Rectal smooth muscle tissue (tissue), 1 donor: ENCODE data around the gene ARHGEF26.
A peak's percentile ranks its signal among the peaks of the same experiment; 100 is the strongest.

Experiments used
- H3K27ac ChIP-seq: one replicate; pipeline ENCODE4 v1.7.0; 2013; ENCODE audit warnings: low read depth, low read length, inconsistent platforms
- H3K27me3 ChIP-seq: one replicate; pipeline ENCODE4 v1.7.0; 2013; ENCODE audit warnings: low read length; ENCODE audit not compliant: control insufficient read depth, insufficient read depth
- H3K36me3 ChIP-seq: one replicate; pipeline ENCODE4 v1.7.0; 2013; ENCODE audit warnings: low read length; ENCODE audit not compliant: control insufficient read depth, insufficient read depth
- H3K4me1 ChIP-seq: one replicate; pipeline ENCODE4 v1.7.0; 2013; ENCODE audit warnings: low read length; ENCODE audit not compliant: control insufficient read depth, insufficient read depth
- H3K4me3 ChIP-seq: one replicate; pipeline ENCODE4 v1.7.0; 2013; ENCODE audit warnings: low read length
- H3K9ac ChIP-seq: one replicate; pipeline ENCODE4 v1.7.0; 2013; ENCODE audit warnings: low read length

Gene ARHGEF26

DNA sequence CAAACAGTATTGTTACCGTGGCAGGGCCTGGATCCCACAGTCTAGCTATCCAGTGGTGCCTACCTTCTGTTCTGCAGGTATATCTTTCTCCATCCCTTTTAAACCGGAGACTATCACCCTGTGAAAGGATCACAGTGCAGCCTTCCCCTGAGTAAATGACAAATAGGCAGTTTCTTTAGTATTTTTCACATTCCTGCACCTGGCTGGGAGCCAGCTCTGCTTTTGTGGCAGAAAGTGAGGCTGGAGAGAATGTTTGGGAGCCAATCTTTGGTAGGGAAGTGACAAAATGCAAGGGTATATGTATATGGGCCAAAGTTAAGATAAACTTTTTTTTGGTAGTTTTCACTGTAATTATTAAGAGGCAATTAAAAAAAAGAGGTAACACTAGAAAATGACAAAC is 54.8 kb downstream of the ARHGEF26 start:
- peak overlapping the region; percentile 43 for H3K27ac ChIP-seq
- peaks cover 21% of the 10 kb centered on the region for H3K4me1 ChIP-seq
- H3K36me3 ChIP-seq: no peaks in the 10 kb centered on the region
- H3K4me3 ChIP-seq: no peak overlapping the region
- no peaks in the 10 kb centered on the region for H3K27me3 ChIP-seq
- no peak overlapping the region for H3K9ac ChIP-seq

DNA sequence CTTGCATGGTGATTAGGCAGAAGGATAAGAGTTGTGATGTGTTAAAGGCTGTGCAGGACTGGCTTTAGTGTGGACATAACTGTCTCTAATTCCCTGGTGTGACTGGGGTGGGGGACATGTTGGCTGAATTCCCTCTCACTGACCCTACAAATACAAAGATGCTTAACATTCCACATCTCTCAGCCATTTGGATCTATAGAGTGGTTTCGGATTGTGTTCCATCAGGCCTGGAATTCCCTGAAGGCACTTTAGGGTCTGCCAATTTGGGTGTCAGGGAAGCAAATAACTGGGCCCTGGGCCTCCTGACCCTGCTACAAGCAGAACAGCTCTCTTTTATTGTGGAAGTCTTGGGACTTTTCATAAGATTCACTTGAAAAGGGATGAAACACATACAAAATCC is 56.2 kb downstream of the ARHGEF26 start:
- Histone ChIP-seq H3K27me3 (no peaks in the 10 kb centered on the region), H3K4me1 (peaks cover 24% of the 10 kb centered on the region), H3K4me3 (no peak overlapping the region), H3K27ac (peak overlapping the region; percentile 10), H3K36me3 (no peaks in the 10 kb centered on the region), H3K9ac (no peak overlapping the region)

DNA sequence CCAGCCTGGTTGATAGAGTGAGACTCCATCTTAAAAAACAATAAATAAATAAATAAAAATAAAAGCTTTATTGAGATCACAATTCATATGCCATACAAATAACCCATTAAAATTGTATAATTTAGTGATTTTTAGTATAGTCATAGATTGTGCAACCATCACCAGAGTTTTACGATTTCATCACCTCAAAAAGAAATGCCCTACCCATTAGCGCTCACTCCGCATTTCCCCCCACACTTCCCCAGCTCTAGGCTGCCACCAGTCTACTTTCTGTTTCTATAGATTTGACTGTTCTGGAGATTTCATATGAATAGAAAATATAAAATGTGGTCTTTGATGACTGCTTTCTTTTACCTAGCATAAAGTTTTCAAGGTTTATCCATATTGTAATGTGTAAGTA is 57.0 kb downstream of the ARHGEF26 start:
- no peak overlapping the region for H3K27ac ChIP-seq
- H3K4me1 ChIP-seq: peaks cover 27% of the 10 kb centered on the region
- no peaks in the 10 kb centered on the region for H3K27me3 ChIP-seq
- H3K4me3 ChIP-seq: no peak overlapping the region
- H3K9ac ChIP-seq: no peak overlapping the region
- H3K36me3 ChIP-seq: no peaks in the 10 kb centered on the region

DNA sequence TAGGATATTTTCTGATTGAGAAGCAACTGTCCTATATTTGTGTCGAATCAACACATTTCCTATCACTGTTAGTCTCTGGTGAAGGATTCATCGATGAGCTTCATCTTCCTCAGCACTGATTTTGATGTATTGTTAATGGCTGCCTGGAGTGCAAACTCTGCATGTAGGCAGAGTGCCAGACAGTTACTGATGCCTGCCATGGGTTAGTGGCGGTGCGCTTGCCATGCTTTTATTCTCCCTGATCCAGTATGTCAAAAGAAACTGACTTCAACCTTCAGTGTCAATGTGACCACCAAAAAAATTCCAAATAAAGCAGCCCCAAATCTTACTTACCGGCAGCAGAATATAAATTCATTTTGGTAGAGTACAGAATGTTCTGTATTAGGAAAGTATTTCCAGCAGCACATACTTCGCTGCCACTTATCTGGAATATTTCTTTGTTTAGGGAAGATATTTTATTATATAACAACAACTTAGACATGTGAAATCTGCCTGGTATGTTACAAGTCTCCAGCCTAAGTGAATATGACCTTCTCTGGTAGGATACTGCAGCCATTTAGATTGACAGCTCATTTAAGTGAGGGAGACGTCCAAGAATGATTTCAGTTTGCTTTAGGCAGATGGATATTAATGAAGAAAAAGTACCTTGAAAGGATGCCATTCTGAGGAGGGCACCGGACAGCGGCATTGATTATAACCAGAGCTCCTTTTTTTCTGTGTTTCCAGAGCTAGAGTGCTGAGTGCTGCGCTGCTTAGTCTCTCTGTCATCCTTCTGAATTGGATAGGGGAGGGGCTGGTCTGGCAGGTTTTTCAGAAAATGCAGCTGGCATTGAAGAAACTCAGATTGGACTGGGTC is 59.9 kb downstream of the ARHGEF26 start:
- Histone ChIP-seq H3K9ac (no peak overlapping the region), H3K4me3 (peak overlapping the region; percentile 24), H3K27ac (peak overlapping the region; percentile 94), H3K36me3 (no peaks in the 10 kb centered on the region), H3K27me3 (no peaks in the 10 kb centered on the region), H3K4me1 (peaks cover 14% of the 10 kb centered on the region)

DNA sequence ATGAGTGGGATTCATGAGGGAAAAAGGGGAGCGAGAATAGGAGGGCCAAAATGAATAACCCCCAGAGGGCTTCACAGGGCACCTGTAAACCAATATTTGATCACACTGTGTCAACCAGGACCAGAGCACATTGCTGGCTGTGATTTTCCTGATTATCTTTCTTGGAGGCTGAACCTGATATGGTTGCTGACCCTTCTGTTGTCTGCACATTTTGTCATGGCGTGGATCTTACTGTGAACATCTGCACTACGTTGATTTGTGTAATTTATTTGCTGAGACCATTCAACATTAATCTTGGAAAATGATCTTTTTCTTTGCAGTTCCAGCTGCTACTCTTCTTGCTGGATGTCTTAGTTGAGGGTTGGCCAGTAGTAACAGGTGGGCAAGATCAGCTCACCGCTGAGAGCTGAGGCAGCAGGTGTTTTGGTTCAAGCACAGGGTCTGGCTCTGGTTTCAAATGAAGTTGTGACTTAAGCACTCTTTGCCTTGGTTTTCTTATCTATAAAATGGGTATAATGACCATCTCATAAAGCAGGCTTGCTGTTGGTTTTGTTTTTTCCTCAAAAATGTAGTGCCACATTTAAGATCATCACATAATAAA is 61.2 kb downstream of the ARHGEF26 start:
- Histone ChIP-seq H3K36me3 (no peaks in the 10 kb centered on the region), H3K27me3 (no peaks in the 10 kb centered on the region), H3K4me1 (peaks cover 14% of the 10 kb centered on the region), H3K9ac (no peak overlapping the region), H3K27ac (peak overlapping the region; percentile 72), H3K4me3 (no peak overlapping the region)

DNA sequence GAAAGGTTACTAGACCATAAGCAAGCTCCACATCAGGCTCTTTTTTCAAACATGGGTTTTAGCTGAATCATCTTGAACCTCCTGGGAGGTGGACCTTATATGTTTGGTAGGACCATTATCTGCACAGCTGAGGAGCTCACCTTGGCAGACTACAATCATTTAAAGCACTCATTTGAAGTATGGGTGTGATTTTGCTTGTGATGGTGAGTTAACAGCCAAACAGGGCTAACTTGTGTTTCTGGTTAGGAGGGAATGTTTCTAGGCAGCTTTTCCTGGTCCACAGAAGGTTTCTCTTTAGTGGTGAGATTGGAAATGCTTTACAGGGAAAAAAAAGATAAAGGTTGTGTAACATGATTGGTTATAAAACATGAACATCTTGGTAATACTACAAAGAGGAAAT is 61.8 kb downstream of the ARHGEF26 start:
- peaks cover 12% of the 10 kb centered on the region for H3K4me1 ChIP-seq
- no peak overlapping the region for H3K9ac ChIP-seq
- H3K4me3 ChIP-seq: no peak overlapping the region
- H3K36me3 ChIP-seq: no peaks in the 10 kb centered on the region
- no peaks in the 10 kb centered on the region for H3K27me3 ChIP-seq
- H3K27ac ChIP-seq: peak overlapping the region; percentile 72

DNA sequence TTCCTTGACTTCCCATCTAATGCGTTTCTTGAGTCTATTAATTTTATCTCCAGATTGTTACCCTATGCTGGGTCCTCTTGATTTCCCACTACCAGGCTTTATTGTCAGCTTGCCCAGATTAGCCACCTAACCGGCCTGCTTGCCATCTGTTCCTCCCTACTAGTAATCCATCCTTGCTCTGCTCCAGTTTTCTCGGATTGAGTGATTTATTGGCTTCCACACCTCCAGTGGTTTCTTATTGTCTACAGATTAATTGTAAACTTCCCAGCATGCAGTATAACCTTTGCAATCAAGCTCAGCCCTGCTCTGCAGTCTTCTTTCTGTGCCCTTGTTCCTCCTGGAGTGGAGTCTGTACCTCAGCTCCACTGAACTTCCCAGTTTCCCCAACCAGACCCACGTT is 63.4 kb downstream of the ARHGEF26 start:
- no peaks in the 10 kb centered on the region for H3K27me3 ChIP-seq
- peaks cover 12% of the 10 kb centered on the region for H3K4me1 ChIP-seq
- no peak overlapping the region for H3K9ac ChIP-seq
- no peaks in the 10 kb centered on the region for H3K36me3 ChIP-seq
- H3K4me3 ChIP-seq: no peak overlapping the region
- H3K27ac ChIP-seq: no peak overlapping the region

DNA sequence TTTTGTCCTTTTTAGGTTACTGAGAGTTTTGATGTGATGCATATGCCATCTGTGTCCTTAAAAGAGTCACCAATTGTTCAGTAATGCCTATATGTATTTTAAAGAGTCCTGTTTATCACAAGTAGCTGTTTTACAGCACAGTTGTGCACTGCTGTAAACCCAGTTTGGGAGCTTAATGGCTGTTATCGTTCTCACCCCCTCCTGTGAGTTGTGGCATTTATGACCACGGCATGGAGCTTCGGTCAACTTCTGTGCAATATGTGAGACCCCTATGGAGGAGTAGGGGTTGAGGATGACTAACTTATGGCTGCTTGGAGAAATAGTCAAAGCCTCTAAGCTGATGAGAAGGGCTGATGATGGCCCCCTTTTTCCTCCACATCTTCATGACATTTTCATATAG is 67.2 kb downstream of the ARHGEF26 start:
- Histone ChIP-seq H3K36me3 (peaks cover 3% of the 10 kb centered on the region), H3K27me3 (no peaks in the 10 kb centered on the region), H3K4me1 (no peaks in the 10 kb centered on the region), H3K9ac (no peak overlapping the region), H3K4me3 (no peak overlapping the region), H3K27ac (no peak overlapping the region)

DNA sequence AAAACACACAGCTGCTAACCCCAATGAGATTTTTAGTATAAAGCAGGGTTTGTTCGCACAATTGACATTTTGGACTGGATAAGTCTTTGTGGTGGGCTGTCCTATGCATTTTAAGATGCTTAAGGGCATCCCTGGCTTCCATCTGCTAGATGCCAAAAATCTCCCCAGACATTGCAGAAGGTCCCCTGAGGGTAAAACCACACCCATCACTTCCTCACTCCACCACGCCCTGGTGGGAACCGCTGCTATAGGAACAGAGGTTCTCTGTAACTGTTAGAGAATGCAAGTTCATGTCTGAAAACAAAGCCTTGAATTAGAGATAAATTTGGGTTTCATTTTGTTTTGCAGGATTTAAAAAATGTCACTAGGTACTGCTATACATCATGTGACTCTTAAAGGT is 67.7 kb downstream of the ARHGEF26 start:
- Histone ChIP-seq H3K27ac (no peak overlapping the region), H3K27me3 (no peaks in the 10 kb centered on the region), H3K9ac (no peak overlapping the region), H3K4me3 (no peak overlapping the region), H3K36me3 (peaks cover 3% of the 10 kb centered on the region), H3K4me1 (no peaks in the 10 kb centered on the region)

DNA sequence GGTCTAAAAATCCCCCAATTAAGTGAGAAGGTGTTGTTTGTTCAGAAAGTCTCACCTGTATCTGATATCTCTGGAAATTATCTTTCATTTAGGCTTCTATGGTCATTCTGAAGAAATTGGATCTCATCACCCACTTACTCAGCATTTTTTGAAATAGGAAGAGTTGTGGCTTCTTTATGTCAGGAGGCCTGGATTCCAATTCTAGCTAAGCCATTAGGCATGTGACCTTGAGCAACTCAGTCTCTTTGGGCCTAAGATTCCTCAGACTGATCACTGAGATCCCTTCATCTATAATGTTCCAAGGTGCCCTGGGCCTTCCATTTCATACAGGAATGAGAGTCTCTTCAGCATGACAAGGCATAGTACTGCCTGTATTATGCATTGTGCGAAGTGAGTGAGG is 70.3 kb downstream of the ARHGEF26 start:
- no peak overlapping the region for H3K9ac ChIP-seq
- no peak overlapping the region for H3K27ac ChIP-seq
- peaks cover 3% of the 10 kb centered on the region for H3K36me3 ChIP-seq
- no peaks in the 10 kb centered on the region for H3K4me1 ChIP-seq
- H3K4me3 ChIP-seq: no peak overlapping the region
- no peaks in the 10 kb centered on the region for H3K27me3 ChIP-seq

DNA sequence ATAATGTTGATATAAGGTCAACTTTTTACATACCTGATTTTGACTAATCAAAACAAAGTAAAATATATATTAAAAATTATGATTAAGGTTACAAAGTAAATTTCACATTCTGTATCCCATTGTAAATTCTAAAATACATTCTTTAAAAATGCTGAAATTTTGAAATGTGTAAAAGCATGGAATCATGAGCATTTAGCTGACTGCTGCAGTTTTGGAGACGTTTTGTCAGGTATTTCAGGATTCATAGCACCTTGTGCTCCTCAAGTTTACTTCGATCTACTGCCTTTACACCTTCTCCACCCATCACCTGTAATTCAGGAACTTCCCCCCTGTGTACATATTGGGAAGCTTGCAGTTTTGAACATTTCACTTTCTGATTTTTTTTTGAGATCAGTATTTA is 71.0 kb downstream of the ARHGEF26 start:
- H3K4me3 ChIP-seq: no peak overlapping the region
- H3K27ac ChIP-seq: no peak overlapping the region
- H3K9ac ChIP-seq: no peak overlapping the region
- no peaks in the 10 kb centered on the region for H3K27me3 ChIP-seq
- peaks cover 3% of the 10 kb centered on the region for H3K36me3 ChIP-seq
- no peaks in the 10 kb centered on the region for H3K4me1 ChIP-seq

DNA sequence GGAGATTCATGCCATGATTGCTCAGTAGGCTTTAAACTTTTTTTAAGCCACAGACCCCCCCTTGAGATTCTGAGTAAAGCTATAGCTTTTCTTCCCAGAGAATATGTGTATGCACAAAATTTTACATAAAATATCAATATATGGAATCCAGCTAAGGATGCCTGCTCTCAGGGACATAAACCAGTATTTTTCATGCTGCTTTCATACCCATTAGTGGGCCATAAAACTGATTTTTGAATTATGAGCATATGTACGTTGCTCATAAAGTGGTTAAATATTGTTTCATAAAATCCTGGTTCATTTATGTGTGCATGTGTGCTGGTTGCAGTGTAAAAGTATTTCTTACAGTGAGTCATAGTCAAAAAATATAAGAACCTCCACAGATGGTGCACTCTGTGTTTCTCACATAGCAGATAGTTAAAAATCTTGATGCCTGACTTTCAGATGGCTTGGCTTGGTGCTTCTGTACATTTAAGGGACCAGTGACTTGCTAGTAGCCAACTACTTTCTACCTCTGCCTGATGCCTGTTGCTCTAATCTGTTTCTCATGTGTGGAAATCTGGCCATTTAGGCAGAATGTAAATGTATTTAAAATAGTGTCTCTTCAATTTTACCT is 71.9 kb downstream of the ARHGEF26 start:
- Histone ChIP-seq H3K36me3 (peaks cover 3% of the 10 kb centered on the region), H3K4me3 (no peak overlapping the region), H3K4me1 (no peaks in the 10 kb centered on the region), H3K27me3 (no peaks in the 10 kb centered on the region), H3K27ac (no peak overlapping the region), H3K9ac (no peak overlapping the region)
